Measurements from ENCODE around the gene RASGRP4.
"Not testable (repeated sequence)": the region's sequence is repeated elsewhere in the genome, so short reads cannot be mapped to it uniquely, and the experiment has no call there.

RASGRP4 gene

GRCh38 chr19:38417544-38418506 lies 8.2 kb downstream of the RASGRP4 start:
- DNase-seq (ENCODE audit: insufficient read length, low spot score) (no peak), FAIRE-seq (no peak)
- TF ChIP-seq POLR2A (IDR thresholded peaks at IDR 0.05; ENCODE audit: low read depth, low read length): no peak

DNA sequence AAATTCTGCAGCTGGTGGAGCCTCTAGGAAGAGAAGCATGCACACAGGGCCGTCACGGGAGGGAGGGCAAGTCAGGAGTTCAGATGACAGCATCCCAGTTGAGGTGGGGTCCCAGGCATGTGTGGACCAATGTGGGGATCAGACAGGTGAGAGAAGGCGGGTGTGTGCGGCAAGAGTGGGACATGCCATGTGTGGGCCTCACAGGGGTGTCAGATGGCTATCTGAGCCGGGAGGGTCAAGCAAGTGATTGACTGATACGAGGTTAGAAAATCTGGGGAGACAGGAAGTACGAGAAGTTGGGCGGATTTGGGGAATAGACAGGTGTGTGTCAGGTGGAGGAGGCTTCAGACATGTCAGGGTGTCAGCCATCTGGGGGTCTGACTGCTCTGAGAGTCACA lies 8.9 kb downstream of the RASGRP4 start:
- FAIRE-seq (no peak), DNase-seq (ENCODE audit: insufficient read length, low spot score) (no peak)
- no peak for TF ChIP-seq POLR2A (IDR thresholded peaks at IDR 0.05; ENCODE audit: low read depth, low read length)

- FAIRE-seq: no peak
- TF ChIP-seq POLR2A (IDR thresholded peaks at IDR 0.05; ENCODE audit: low read depth, low read length): no peak
- DNase-seq (ENCODE audit: insufficient read length, low spot score): no peak
Observed at GRCh38 chr19:38413416-38413815, 12.6 kb downstream of the RASGRP4 start.

DNA sequence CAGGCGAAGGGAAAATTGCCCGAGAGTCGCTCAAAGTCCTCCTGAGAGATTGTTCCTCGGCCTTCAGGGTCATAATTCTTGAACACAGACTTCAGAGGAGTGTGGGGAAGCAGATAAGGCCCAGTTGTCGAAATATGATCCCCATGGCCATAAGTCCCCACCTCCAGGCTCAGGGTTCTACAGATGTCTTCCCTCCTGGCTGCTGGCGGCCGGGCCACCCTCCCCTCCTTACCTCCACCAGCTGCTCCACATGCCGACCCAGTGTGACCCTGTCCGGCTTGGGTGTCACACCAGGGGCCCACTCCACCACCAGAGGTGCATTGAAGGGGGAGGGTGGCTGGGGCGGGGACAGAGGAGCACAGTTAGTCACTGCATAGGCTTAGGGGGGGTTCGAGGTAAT lies 13.1 kb downstream of the RASGRP4 start:
- DNase-seq (ENCODE audit: insufficient read length, low spot score) (no peak), FAIRE-seq (no peak)
- TF ChIP-seq POLR2A (IDR thresholded peaks at IDR 0.05; ENCODE audit: low read depth, low read length): no peak

DNA sequence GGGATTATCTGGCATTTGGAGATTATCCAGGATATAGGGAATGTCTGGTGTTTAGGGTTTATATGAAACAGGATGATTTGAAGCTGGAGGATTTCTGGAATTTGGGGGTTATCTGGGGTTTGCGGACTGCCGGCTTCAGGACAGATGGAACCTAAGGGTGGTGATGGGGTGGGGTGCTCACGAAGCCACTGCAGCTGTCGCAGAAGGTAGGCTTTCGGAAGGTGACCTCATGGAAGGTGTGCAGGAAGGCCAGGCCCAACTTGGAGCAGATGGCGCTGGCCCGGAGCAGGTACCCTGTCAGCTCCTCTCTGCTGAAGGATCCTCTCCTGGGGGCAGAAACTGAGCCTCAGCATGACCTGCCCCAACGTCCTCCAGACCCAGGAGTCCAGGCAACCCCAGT lies 13.5 kb downstream of the RASGRP4 start:
- FAIRE-seq: no peak
- DNase-seq (ENCODE audit: insufficient read length, low spot score): no peak
- no peak for TF ChIP-seq POLR2A (IDR thresholded peaks at IDR 0.05; ENCODE audit: low read depth, low read length)

DNA sequence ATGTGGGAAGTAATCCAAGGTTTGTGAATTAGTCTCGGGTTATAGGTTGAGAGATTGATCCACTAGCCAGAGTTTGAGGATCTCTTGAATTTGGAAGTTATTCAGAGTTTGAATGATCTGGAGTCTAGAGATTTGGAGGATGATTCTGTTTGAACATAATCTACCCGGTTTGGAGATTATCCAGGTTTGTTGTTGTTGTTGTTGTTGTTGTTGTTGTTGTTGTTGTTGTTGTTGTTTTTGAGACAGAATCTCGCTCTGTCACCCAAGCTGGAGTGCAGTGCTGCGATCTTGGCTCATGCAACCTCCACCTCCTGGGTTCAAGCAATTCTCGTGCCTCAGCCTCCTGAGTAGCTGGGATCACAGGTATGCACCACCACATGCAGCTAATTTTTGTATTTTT lies 14.1 kb downstream of the RASGRP4 start:
- not testable (repeated sequence) for FAIRE-seq

DNA sequence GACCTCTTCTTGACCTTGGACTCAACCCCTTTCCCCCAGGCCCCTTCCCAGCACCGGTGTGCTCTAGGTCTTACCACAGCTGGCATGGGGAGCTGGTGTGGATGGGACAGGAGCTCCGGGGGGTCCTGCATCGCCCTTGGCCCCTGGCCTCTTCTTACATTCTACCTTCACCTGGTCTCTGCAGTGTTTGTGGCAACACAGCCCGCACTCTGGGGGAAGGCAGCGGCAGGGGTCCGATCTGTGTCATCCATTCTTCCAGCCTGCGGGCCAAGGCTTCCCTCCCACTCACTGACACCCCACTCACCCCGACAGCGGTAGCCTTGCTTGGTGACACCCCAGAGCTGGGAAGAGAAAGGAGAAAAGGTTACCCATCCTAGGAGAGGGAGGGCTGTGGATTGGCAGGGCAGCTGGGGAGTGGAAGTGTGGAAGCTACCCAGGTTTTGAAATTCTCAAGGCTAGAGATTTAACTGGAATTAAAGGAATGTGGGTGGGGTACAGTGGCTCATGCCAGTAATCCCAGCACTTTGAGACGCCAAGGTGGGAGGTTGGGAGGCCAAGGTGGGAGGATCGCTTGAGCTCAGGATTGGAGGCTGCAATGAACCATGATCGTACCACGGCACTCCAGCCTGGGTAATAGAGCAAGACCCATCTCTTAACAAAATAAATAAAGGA lies 14.8 kb downstream of the RASGRP4 start:
- FAIRE-seq (no peak), DNase-seq (ENCODE audit: insufficient read length, low spot score) (no peak)
- TF ChIP-seq POLR2A (IDR thresholded peaks at IDR 0.05; ENCODE audit: low read depth, low read length): no peak

More for the DNA sequence above, 14.1 kb downstream of the RASGRP4 start:
- DNase-seq (ENCODE audit: insufficient read length, low spot score): not testable (repeated sequence)

DNA sequence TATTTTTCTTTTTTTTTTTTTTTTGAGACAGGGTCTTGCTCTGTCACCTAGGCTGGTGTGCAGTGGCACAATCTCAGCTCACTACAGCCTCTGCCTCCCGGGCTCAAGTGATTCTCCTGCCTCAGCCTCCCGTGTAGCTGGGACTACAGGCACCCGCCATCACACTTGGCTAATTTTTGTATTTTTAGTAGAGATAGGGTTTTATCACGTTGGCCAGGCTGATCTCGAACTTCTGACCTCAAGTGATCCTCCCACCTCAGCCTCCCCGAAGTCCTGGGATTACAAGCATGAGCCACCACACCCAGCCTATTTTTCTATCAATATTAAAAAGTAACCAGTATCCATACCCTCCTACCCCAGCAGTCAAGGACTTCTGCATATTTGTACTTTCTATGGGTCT lies 15.6 kb downstream of the RASGRP4 start:
- not testable (repeated sequence) for FAIRE-seq; DNase-seq (ENCODE audit: insufficient read length, low spot score)

GRCh38 chr19:38409631-38410133 lies 16.3 kb downstream of the RASGRP4 start:
- no peak for FAIRE-seq

DNA sequence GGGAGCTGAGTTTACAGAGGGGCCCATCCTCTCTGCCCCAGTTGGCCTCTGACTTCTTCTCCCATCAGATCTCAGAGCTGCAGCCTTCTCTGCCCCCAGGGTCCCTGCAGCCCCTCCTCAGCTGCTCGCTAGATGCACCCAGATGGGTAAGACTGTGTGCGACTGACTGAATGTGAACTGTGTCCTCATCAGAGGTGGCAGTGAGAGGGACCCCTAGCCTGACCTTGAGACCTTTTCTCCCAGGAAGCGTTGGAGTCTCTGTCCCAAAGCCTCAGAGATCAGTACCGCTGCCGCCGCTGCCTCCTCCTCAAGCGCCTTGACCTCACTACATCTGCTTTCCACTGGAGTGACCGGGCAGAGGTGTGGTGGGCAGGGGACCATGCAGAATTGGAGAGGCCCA lies 20.7 kb downstream of the RASGRP4 start:
- TF ChIP-seq POLR2A (IDR thresholded peaks at IDR 0.05; ENCODE audit: low read depth, low read length): no peak
- DNase-seq (ENCODE audit: insufficient read length, low spot score): no peak
- no peak for FAIRE-seq

More at GRCh38 chr19:38409631-38410133, 16.3 kb downstream of the RASGRP4 start:
- DNase-seq (ENCODE audit: insufficient read length, low spot score): no peak
- no peak for TF ChIP-seq POLR2A (IDR thresholded peaks at IDR 0.05; ENCODE audit: low read depth, low read length)

- DNase-seq (ENCODE audit: insufficient read length, low spot score) (no peak), FAIRE-seq (no peak)
- no peak for TF ChIP-seq POLR2A (IDR thresholded peaks at IDR 0.05; ENCODE audit: low read depth, low read length)
Observed at GRCh38 chr19:38404858-38405257, 21.2 kb downstream of the RASGRP4 start.

- DNase-seq (ENCODE audit: insufficient read length, low spot score) (peak; percentile 100), FAIRE-seq (no peak)
Observed at GRCh38 chr19:38402967-38403674, 22.9 kb downstream of the RASGRP4 start, which contains the start of gene FAM98C. TSS of gene FAM98C (plus strand) at chr19:38403093. CDS start at chr19:38403154, 61 bp downstream.

DNA sequence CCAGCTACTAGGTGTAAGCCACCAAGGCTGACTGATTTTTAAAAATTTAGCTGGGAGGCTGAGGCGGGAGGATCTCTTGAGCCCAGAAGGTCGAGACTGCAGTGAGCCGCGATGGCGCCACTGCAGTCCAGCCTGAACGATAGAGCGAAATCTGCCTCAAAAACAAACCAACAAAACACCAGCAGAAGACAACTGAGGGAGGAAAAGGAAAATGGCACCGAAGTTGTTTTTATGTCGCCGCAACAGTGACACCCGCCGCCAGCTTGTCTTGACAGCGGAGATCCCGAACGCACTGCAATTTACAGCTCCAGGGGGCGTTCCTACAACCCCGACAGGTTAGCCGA lies 23.4 kb downstream of the RASGRP4 start:
- no peak; the same call in 1 of the 2 replicates for TF ChIP-seq POLR2A (IDR thresholded peaks at IDR 0.05; ENCODE audit: low read depth, low read length)
- FAIRE-seq (no peak), DNase-seq (ENCODE audit: insufficient read length, low spot score) (no peak)

More at GRCh38 chr19:38402967-38403674, 22.9 kb downstream of the RASGRP4 start, which contains the start of gene FAM98C:
- TF ChIP-seq POLR2A (IDR thresholded peaks at IDR 0.05; ENCODE audit: low read depth, low read length): peak; percentile 51; the same call in 1 of the 2 replicates

DNA sequence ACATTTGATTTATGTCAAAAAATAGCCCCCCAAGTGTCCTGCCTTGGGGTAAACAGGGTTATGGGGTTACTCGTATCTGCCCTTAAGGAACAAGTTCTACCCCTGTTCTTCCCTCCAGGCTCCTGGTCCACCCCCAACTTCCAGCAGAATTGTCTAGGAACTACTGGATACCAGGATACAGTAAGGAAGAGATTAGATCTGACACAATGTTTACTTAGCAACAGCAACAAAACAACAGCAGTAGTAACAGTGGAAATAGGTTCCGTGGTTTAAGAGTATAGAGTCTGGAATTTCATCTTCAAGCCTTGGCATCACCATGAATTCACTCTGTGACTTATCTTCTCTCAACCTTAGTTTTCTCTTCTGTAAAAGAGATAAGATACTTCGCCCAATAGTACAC lies 24.9 kb downstream of the RASGRP4 start:
- no peak for FAIRE-seq
- no peak for TF ChIP-seq POLR2A (IDR thresholded peaks at IDR 0.05; ENCODE audit: low read depth, low read length)
- peak; percentile 67 for DNase-seq (ENCODE audit: insufficient read length, low spot score)
